AG08395 (cell line): Measurements from ENCODE around the gene DVL1.

Source experiments
- DNase-seq: peaks from one replicate; pipeline ENCODE4 v3.0.0; 2012; ENCODE audit warnings: mixed read lengths, low spot score

DVL1 gene

DNA sequence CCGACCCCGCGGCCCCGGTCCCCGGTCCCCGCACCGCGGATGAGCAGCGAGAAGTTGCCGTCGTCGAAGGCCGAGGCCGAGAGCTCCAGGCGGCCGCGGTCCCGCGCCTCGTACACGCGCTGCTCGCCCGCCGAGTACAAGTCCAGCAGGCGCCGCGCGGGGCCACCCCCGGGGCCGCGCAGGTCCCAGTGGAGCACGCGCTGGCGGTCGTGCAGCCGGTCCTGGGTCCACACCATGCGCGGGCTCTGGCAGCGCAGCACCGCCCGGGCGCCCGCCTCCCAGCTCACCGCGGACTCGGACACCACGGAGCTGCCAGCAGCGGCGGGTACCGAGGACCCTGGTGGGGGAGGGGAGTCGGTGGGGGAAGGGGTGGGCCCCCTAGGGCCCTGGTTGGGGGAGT is 6.2 kb upstream of the DVL1 start:
- DNase-seq = no peak

DNA sequence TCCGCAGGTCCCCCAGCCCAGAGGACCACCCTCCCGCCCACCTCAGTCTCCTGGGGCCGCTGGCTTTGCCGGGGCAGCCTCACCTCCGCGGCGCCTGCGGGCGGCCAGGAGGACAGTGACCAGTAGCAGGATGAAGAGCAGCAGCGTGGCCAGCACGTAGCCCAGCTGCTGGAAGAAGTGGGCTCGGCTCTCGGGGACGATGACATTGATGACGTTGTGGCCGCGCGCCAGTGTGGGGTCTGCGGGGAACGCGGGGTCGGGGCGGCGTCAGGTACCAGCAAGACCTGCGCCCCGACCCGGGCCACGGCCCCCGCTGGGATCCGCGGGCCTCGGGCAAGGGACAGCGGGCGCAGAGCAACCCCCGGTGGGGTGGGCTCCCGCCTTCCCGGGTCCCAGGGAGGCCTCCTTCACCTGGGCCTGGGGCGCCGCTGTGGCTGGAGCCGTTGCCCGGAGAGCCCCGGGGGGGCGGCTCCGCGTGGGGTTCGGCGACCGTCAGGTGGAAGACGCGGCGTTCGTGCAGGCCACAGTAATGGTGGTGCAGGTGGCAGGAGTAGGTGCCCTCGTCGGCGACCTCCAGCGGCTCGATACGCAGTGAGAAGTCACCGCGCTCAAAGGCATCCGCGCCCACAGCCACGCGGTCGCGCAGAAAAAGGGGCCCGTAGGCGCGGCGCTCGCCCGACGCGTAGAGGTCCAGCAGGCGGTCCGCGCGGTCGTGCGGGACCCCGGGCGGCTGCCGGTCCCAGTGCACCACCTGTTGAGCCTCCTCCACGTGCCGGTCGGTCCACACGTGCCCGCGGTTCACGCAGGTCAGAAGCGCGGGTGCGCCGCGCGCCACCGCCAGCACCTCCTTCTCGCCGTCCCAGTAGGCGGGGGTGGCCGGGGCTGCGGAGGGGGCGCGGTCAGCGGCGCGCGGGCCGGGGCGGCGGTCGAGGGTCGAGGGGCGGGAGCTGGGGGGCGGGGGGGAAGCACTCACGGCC is 5.3 kb upstream of the DVL1 start:
- no peak for DNase-seq

DNA sequence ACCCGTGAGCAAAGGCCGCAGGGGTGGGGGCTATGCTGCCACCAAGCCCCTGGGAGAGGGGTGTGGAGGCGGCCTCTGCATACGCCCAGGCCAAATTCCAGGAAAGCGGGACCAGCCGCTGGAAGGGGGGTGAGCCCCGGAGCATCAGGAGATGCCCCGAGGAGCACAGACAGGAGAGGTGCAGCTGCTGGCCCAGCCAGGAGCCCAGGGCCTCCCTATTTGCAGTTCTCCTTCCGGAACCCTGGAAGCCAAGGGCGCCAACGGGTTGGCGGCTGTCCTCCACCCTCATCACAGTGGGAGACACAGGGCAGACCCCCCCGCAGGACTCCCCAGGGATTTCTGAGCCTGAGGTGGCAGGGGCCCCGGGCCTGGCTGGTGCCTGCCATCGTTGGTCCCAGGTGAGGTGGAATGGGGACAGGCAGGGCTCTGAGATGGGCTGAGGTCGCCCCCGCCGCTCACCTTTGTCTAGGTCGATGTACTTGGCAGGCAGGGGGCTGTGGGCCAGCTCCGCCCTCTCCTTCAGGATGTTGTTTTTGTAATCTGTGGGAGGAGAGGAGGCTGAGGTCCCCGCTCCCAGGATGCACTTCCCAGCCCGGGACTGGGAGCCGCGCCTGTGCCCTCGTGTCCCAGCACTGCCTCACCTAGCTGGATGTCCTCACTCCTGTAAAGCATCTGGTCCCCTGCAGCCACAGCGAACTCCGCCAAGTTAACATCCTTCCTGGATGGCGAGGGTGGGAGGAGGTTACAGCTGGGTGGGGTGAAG is 4.4 kb upstream of the DVL1 start:
- DNase-seq = no peak

DNA sequence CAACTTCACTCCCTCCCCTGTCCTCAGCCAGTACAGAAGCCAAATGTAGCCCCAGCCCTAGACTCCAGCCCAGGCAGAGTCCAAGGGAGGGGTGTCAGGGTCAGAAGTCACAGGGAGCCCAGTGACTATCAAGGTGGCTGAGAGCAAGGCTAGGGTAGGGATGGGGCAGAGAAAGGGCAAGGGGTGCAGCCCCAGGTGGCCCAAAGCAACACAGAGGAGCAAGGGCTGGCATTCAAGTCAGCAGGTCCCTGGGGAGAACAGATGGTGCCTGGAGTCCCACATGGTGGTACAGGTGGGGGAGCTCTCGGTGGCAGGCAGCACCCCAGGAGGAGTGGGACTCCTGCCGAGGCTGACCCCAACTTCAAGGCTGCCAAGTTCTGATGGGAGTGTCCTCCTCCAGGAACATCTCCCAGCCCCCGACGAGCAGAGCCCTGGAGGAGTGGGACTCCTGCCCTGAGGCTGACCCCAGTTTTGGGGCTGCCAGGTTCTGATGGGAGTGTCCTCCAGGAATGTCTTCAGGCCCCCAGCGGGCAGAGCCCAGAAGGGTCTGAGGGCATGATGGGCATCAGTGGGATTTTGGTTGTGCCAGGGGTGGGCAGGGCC is 3.7 kb upstream of the DVL1 start:
- no peak for DNase-seq

DNA sequence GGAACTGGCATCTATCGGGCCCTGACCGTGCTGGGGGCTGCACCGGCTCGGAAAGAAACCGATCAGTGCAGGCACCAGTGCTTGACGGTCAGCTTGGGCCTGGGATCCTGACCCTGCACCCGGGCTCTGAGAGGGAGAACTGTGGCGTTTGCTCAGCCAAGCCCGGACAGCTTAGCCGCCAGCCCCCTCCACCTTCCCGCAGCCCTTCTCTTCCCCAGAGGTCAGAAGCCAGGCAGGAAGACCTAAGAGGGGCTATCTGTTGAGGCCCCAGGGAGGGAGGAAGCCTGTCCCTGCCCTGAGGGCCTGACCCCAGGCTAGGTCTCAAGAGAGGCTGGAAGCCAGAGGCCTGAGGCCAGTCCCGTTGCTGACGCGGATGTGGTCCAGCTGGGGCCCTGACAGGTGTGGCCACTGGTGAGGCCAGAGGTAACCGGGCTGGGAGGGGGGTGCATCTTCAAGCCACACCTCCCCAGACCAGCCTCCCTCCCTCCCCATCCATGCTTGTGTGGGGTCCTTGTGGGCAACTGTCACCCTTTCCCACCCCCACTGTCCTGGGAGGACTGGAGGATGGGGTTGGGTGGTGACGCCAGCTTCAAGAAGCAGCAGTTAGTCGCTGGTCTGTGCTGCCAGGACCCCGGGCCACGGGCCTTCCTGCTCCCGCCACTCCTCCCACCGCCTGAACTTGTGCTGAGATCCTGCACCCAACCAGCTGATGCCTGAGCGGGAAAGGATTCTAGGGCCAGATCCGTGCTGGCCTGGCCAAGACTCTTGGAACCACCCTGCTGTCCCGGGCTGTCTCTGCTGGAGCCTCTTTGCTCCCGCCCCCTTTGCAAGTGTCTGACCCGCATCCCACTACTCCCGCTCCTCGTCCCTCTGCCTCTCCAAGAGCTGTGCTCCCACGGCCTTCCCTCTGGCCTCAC is 2.6 kb upstream of the DVL1 start:
- DNase-seq = peak; percentile 50

DNA sequence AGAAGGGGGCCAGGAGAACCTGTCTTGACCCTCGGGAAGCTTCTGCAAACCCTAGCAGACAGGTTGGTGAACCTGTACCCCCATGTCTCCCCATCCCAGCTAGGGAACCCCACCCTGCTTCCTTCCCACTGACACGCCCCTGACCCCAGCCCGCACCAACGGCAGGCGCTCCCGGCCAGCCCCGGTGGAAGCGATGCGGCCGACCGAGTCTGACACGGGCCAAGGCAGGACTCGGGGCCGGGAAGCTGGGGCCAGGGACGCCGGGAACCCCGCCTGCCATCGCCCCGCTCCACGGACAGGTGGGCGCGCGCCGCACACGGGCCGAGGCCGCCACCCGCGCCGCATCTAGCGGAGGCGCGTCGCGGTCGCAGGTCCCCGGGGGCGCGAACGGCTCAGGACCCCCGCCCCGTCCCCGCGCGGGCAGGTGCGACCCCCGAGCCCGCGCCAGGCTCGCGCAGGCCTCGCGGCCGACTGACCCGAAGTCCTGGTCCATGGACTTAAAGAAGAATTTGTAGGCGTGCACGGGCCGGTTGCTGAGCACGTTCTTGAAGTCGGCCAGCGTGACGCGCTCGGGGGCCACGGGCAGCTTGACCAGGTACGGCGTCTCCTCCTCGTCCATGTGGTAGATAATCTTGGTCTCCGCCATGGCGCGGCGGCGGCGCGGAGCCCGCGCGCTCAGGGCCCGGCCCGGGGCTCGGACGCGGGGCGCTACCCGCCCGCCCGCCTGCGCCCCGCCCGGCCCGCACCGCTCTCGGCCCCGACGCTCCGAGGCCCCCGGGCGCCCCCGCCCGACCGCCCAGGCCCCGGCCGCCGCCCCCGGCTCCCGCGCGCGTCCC is 580 bp downstream of the DVL1 start:
- no peak for DNase-seq

DNA sequence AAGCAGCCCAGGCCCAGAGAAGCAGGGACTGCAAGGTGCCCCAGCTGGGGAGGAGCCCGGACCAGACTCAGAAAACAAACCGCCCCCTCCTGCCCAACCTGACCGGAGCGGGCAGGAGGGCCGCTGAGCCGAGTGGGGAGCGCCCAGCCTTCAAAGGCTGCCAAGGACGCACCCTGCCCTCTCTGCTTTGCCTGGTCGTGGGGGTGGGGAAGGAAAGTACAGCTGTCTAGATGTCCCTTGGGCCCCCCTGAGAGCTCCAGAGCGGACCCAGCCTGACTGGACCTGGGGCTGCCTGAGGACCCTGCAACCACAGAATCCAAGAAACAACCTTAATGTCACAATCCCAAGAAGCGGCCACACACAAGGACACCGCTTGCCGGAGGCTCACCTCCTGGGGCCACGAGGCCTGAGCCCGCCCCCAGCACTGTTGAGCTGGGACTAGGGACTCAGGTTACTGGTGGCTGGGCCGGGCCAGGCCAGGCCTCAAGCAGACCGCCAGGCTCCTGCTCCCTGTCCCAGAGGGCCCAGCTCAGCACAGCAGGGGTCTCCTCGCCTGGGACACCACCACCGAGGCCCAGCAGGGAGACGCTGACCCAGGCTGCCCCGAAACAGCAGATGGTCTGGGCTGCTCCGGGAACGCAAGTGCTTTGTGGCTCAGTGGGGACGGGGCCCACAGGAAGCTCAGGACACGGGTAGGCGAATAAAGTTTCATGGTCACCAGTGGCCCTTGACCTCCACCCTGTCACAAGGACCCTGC is 1.4 kb downstream of the DVL1 start:
- peak; percentile 39 for DNase-seq

DNA sequence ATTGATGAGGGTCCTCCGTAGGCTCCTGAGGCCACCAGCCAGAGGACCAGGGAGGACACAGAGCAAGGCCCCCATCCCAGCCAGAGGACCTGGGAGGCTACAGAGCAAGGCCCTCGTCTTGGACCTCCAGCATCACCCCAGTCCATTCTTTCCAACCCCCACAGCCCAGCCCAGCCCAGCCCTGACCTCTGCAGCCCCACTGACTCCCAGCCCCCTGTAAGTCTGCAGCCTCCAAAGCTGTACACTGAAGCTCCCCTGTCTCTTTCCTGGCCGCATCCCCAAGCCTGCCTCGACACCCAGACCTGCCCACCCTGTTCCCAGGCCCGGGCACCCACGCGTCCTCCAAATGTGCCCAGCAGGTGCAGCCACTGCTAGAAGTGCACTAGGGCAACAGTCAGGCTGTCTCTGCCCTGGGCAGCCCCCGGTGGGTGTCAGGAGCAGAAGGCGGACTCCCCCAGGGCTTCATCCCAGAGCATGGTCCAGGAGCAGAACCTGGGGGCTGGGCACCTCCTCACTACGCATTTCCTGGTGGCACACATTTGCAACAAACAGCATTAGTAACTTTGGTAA is 2.1 kb downstream of the DVL1 start:
- DNase-seq = no peak

DNA sequence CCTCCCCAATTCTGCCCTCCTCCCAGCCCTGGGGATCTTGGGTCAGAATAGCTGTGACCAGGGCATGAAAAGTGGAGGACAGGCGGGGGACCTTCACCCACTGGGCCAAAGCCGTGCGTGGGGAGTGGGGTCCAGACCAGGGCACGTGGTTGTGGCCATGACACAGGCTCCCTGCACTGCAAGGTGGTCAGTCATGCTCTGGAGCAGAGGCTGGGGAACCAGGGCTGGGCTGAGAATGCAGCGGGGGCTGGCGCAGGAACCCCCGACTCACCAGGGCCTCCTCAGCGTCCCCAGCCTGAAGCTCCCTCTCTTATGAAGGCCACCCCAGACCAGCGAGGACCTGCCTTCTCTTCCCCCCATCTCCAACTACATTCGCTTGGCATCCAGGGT is 2.7 kb downstream of the DVL1 start:
- no peak for DNase-seq

DNA sequence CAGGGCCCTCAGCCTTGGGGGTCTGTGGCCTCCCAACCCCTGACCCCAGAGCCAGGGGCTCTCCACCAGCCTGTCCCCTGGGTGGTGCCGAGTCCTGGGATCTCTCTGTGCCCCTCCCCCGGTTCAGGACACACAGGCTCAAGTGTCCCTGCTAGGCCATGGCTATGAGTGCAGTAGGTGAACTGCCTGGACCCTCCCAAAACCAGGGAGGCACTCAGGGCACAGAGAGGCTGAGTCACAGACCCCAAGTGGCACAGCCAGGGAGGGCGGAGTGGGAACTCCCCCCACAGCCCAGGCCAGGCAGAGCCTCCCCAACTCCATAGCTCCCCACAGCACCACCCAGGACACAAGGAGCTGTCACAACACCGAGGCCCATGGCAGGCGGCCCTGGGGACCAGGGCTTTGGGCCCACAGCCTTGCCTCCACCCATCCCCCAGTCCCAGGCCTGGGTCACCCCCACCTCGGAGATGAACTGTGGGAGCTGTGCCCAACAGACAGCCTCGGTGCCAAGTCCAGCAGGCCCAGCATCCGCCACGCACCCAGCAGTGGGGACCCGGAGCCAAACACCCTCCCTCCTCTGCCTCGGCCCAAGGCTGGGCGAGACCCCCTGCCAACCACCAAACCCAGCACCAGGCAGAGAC is 3.2 kb downstream of the DVL1 start:
- DNase-seq = no peak

DNA sequence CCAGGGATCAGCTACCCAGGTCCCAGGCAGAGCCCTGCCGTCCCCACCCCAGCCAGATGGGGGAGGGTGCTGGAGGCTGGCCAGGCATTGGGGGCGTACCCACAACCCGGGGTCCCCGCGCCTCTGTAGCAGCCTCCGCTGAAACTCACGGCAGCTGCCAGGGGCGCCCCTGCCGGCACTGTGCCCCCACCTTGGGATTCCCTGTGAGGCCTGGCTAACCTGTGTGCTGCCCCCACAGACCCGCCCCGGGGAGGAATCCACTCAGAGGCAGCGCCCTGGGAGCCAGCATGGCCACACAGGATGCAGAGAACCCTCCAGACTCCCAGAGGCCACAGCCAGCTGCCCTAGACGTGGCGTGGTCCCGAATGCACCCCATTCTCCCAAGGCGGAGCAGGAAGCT is 3.8 kb downstream of the DVL1 start:
- no peak for DNase-seq

DNA sequence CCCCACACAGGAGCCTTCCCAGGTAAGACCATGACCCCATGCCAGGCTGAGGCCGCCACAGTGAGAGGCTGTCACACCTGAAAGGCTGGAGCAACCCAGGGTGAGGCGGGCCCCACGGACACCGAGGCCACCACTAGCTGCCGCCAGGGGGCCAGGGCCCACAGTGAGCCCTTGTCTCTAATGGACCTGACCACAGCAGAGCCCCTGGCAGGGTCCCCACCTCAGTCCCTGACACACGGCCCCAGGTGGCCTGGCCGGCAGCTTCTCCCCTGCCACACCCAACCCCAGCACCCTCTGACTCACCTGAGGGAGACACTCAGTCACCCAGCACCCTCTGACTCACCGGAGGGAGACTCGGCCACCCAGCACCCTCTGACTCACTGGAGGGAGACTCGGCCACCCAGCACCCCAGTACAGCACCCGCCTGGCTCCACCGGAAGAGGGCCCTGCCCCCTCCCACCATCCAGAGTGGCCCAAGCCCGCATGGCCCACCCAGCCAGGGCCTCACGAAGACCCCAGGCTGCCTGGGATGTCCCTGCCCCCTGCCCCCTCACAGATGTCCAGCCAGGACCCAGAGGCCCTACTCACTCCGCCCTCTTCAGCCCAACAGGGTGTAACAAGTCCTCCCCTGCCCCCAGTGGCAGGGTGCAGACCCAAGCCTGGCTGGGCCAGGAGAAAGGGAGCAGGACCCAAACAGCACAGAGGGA is 4.4 kb downstream of the DVL1 start:
- peak; percentile 52 for DNase-seq

DNA sequence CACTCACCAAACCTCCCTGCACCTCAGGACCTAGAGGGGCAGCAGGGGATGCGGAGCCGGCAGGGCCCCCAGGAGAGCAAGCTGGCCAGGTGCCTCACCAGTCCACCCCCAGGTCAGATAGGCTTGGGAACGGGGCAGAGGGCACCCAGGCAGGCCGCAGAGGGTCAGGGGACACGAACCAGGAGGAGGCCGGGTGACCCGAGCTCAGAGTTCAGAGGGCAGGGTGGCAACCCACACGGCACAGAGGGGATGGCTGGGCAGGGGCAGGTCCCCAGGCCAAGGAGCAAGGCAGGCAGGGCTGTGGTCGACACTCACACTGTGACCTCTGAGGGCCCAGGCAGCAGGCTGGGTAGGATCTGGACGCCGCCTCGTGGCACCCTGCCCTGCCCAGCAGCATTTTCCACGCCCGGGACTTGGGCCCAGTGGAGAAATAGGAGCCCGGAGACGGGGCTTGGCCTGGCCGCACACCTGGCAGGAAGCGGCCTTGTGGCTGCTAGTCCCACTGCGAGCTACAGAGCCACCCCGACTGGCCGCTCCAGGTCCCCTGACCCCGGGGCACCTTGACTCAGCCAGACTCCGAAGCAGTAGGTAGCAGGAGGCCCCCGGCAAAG is 5.3 kb downstream of the DVL1 start:
- no peak for DNase-seq

DNA sequence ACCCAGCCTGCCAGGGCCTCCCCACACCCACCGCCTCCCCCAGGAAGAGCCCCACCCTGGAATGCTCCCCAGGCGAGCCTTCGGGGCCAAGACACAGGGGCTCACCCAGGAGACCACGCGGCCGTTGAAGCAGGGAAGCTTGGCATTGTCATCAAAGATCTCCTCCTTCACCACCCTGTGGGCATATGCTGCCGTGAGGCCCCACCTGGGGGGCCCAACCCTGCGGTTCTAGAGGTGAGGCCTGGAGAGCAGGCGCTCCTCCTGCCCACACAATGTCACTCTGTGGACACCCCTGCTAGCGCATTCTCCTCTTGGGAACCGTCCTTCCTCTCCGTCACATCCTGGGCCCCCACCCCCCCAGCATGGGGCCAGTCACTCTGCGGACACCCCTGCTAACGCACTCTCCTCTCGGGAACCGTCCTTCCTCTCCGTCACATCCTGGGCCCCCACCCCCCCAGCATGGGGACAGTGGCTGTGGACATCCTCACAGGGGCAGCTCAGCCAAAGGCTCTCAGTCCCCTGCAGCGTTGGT is 6.6 kb downstream of the DVL1 start:
- no peak for DNase-seq

DNA sequence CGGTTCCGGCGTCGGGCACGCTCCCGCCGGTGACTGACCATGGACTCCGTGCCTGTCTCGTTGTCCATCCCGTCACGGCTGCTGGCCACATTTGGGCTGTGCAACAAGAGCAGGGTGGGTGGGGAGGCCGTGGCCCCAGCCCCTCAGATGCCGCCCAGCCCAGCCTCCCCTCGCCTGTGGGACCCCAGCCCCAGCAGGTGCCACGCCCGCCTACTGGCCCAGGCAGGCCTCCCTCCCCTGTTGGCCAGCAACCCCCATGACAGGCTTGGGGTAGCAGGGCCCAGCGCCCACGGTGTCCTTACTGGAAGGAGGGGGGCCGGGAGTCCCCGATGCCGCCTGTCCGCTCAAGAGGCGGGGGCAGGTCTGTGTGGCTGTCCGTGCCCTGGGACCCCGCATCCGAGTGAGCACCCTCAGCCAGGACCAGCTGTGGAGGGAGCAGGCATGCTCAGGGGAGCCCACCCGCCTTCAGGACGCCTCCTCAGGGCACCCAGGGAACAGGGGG is 7.1 kb downstream of the DVL1 start:
- DNase-seq = no peak

DNA sequence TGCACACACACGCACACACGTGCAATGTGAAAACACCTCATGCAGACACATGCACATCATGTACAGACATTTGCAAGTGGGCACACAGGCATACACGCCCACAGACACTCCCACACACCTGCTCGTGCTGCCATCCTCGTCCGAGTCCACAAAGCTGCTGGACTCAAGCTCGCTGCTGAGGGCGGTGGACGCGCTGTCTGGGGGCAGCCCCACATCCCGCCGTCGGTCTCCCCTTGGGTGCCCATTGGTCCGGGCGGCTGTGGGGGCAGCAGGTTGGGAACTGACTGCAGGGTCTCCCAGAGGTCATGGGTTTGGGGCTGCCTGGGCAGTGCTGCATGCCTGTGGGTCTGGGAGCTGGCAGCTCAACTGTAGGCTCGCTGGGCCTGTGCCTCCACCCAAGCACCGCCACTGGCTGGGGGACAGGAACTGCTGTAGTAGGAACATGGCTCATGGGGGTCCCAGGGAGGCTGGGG is 7.6 kb downstream of the DVL1 start:
- DNase-seq = no peak

DNA sequence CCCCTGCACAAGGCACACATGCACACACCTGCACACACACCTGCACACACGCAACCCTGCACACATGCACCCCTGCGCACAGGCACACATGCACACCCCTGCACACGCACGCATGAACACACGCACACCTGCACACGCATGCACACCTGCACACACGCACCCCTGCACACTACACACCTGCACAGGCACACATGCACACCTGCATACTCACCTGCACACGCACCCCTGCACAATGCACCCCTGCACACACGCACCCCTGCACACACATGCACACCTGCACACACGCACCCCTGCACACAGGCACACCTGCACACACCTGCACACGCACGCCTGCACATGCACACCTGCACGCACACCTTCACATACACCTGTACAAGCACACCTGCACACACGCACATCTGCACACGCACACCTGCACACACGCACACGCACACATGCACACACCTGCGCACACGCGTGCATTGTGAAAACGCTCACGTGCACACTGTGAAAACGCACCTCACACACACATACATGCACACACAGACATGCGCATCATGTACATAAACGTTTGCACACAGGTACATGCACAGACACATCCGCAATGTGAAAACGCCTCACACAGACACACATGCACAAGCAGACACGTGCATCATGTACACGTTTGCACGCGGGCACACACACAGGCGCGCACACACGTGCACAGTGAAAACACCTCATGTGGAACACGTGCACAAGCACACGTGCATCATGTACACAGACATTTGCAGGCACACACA is 8.2 kb downstream of the DVL1 start:
- DNase-seq = no peak
